Hepatocyte (in vitro differentiated cells): ENCODE data around the gene EPB41L4B. TPM values are rescaled to one million over a fixed set of nuclear protein-coding genes. Genes with fewer than 3 reads are reported as not detected.
"Not testable (repeated sequence)": the region's sequence is repeated elsewhere in the genome, so short reads cannot be mapped to it uniquely, and the experiment has no call there.

ENCODE experiments used
- DNase-seq: peaks from one replicate; pipeline ENCODE4 v3.0.0-alpha.2; 2016; ENCODE audit warnings: low spot score
- H2AFZ ChIP-seq: fragments of 200-600 bp; sonication (generic); 2 replicates; pipeline ENCODE4 v1.6.0; 2016; ENCODE audit warnings: antibody characterized with exemption, mild to moderate bottlenecking
- H3K27ac ChIP-seq: fragments of 200-600 bp; sonication (generic); 2 replicates; pipeline ENCODE4 v1.5.1; 2016; ENCODE audit warnings: mild to moderate bottlenecking
- H3K27me3 ChIP-seq: fragments of 200-600 bp; sonication (generic); 2 replicates; pipeline ENCODE4 v1.6.1; 2016
- H3K36me3 ChIP-seq: fragments of 200-600 bp; sonication (generic); replicated peaks from 2 replicates; pipeline ENCODE4 v1.5.1; 2016; ENCODE audit warnings: low read depth; ENCODE audit not compliant: insufficient read depth
- H3K4me1 ChIP-seq: fragments of 200-600 bp; sonication (generic); 2 replicates; pipeline ENCODE4 v1.5.1; 2016; ENCODE audit warnings: mild to moderate bottlenecking, moderate library complexity; ENCODE audit not compliant: insufficient read depth
- H3K4me2 ChIP-seq: fragments of 200-600 bp; sonication (generic); 2 replicates; pipeline ENCODE4 v1.6.0; 2016
- H3K4me3 ChIP-seq: fragments of 200-600 bp; sonication (generic); 2 replicates; pipeline ENCODE4 v1.5.1; 2016; ENCODE audit warnings: mild to moderate bottlenecking
- H3K79me2 ChIP-seq: fragments of 200-600 bp; sonication (generic); 2 replicates; pipeline ENCODE4 v1.6.0; 2017; ENCODE audit warnings: mild to moderate bottlenecking
- H3K9me2 ChIP-seq: fragments of 200-600 bp; sonication (generic); replicated peaks from 2 replicates; pipeline ENCODE4 v1.6.0; 2017; ENCODE audit warnings: mild to moderate bottlenecking; ENCODE audit not compliant: insufficient read depth
- H3K9me3 ChIP-seq: fragments of 200-600 bp; sonication (generic); 2 replicates; pipeline ENCODE4 v1.5.1; 2016; ENCODE audit warnings: low read depth, mild to moderate bottlenecking
- H4K20me1 ChIP-seq: fragments of 200-600 bp; sonication (generic); 2 replicates; pipeline ENCODE4 v1.6.0; 2016; ENCODE audit warnings: mild to moderate bottlenecking; ENCODE audit not compliant: insufficient read depth, poor library complexity, severe bottlenecking
- CTCF ChIP-seq: fragments of 200-600 bp; sonication (generic); IDR thresholded peaks from 2 replicates; pipeline ENCODE4 v1.5.1; 2016; ENCODE audit warnings: antibody characterized with exemption, mild to moderate bottlenecking; ENCODE audit not compliant: poor library complexity
- EZH2 ChIP-seq: fragments of 200-600 bp; sonication (generic); IDR thresholded peaks from 2 replicates; pipeline ENCODE4 v1.6.1; 2016; ENCODE audit warnings: antibody characterized with exemption, mild to moderate bottlenecking, borderline replicate concordance
- EZH2phosphoT487 ChIP-seq: fragments of 200-600 bp; sonication (generic); IDR thresholded peaks from one replicate; pipeline ENCODE4 v1.6.1; 2018; ENCODE audit warnings: antibody characterized with exemption, mild to moderate bottlenecking, low read depth, moderate library complexity; ENCODE audit not compliant: unreplicated experiment, severe bottlenecking
- WGBS: methylation state at CpG from one replicate; pipeline ENCODE4 v1.1.6; 2016; ENCODE audit warnings: low lambda C conversion rate; ENCODE audit errors: missing lambda C conversion rate; 5-methylcytosine and 5-hydroxymethylcytosine counted together
- polyA plus RNA-seq: library from polyadenylated mRNA; unstranded; fragments of >200 nt; fragmentation: Nextera tagmentation; extraction: Ambion mirVana; gene quantifications from 2 replicates; pipeline ENCODE4 v1.2.1, GENCODE V29; 2016
- total RNA-seq: library from RNA; depleted of rRNA; stranded (reverse); fragments of >200 nt; gene quantifications from 2 replicates; pipeline ENCODE4 v1.2.3, GENCODE V29; 2014

The EPB41L4B gene
- total and polyA plus RNA-seq, 2 experiments from 2014 or later = 11.1 to 20.6 TPM

- H3K79me2 ChIP-seq = peaks cover 19% of the 10 kb centered on the region
- no peaks in the 10 kb centered on the region for H3K27me3 ChIP-seq
- no peak overlapping the region for H3K4me2 ChIP-seq
- no peak overlapping the region for H2AFZ ChIP-seq
- H3K36me3 ChIP-seq = no peaks in the 10 kb centered on the region
- no peak for DNase-seq
- no peak overlapping the region for H3K4me3 ChIP-seq
- no peaks in the 10 kb centered on the region for H3K9me3 ChIP-seq
- H3K9me2 ChIP-seq = no peaks in the 10 kb centered on the region
- no peaks in the 10 kb centered on the region for H4K20me1 ChIP-seq
- TF ChIP-seq EZH2 (no peak), EZH2phosphoT487 (no peak), CTCF (no peak)
- no peaks in the 10 kb centered on the region for H3K4me1 ChIP-seq
- no peak overlapping the region for H3K27ac ChIP-seq
Observed at GRCh38 chr9:109286981-109287380, 33.9 kb downstream of the EPB41L4B start.

GRCh38 chr9:109286571-109286977, 34.3 kb downstream of the EPB41L4B start:
- Histone ChIP-seq H3K79me2 (peaks cover 20% of the 10 kb centered on the region), H3K4me2 (no peak overlapping the region), H3K4me3 (no peak overlapping the region), H3K27me3 (no peaks in the 10 kb centered on the region), H3K9me3 (no peaks in the 10 kb centered on the region), H3K27ac (no peak overlapping the region), H4K20me1 (no peaks in the 10 kb centered on the region), H3K36me3 (no peaks in the 10 kb centered on the region), H3K4me1 (no peaks in the 10 kb centered on the region), H2AFZ (no peak overlapping the region), H3K9me2 (no peaks in the 10 kb centered on the region)
- no peak for DNase-seq
- WGBS = 77% methylated on average over 4 of the region's 4 CpGs
- TF ChIP-seq CTCF (no peak), EZH2 (no peak), EZH2phosphoT487 (no peak)

GRCh38 chr9:109283672-109284071, 37.2 kb downstream of the EPB41L4B start:
- H3K27ac ChIP-seq, H3K4me3 ChIP-seq, H3K36me3 ChIP-seq, H4K20me1 ChIP-seq, H3K4me2 ChIP-seq, H3K9me2 ChIP-seq, H3K4me1 ChIP-seq, H2AFZ ChIP-seq, H3K27me3 ChIP-seq, H3K9me3 ChIP-seq, DNase-seq: not testable (repeated sequence)
- 95% methylated on average over 2 of the region's 2 CpGs for WGBS
- H3K79me2 ChIP-seq = peaks cover 31% of the 10 kb centered on the region

- Histone ChIP-seq H3K27me3 (no peaks in the 10 kb centered on the region), H2AFZ (no peak overlapping the region), H3K9me2 (no peaks in the 10 kb centered on the region), H3K36me3 (no peaks in the 10 kb centered on the region), H3K4me3 (no peak overlapping the region), H3K4me1 (no peaks in the 10 kb centered on the region), H3K27ac (no peak overlapping the region), H3K9me3 (no peaks in the 10 kb centered on the region), H3K79me2 (peaks cover 28% of the 10 kb centered on the region), H4K20me1 (no peaks in the 10 kb centered on the region), H3K4me2 (no peak overlapping the region)
- 92% methylated on average over 3 of the region's 3 CpGs for WGBS
- DNase-seq = no peak
- TF ChIP-seq EZH2phosphoT487 (no peak), CTCF (no peak), EZH2 (no peak)
Observed at GRCh38 chr9:109283012-109283411, 37.8 kb downstream of the EPB41L4B start.
